Stimulated activated CD8-positive, alpha-beta memory T cell treated with anti-CD3 and anti-CD28 coated beads, Interleukin-4, amount 100 ng/mL, for 24 hours (primary cell): ENCODE results near the gene NRG2.

Source experiments
- DNase-seq: peaks from one replicate; pipeline ENCODE4 v3.0.0-alpha.2; 2020; ENCODE audit warnings: low read depth

The NRG2 gene

DNA sequence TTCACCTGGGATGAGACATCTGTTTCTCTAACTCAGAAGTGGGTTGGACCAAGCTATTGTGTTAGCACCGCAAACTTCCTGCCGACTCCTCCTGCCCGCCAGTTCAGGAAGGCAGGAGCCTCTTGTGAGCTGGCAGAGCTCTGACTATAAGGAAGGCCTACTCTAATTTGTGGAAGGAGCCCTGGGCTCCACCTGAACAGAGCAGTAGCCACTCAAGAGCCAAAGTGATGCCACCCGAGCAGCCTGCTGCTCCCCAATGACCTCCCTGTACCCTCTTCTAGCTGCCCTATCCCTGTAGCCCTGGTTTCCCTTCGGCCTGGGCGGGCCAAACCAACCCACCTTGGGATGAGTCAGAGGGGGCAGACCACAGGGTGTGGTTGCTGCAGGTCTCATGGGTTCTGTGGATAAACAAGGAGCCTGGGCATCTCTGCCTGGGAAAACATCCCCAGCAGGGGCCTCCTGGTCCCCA, 165.9 kb downstream of the NRG2 start:
- DNase-seq: no peak

DNA sequence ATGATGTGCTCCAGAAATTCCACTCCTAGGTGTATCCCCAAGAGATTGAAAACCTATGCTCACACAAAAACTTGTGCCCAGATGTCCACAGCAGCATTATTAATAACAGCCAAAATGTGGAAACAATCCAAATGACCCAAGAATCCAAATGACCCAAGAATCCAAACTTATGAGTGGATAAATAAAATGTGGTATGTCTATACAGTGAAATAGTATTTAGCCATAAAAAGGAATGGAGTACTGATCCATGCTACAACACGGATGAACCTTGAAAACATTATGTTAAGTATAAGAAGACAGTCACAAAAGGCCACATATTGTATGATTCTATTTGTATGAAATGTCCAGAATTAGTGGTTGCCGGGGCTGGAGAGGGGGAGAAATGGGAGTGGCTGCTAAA, 167.1 kb downstream of the NRG2 start:
- DNase-seq: no peak

GRCh38 chr5:139872851-139873794, 170.0 kb downstream of the NRG2 start:
- DNase-seq: no peak

DNA sequence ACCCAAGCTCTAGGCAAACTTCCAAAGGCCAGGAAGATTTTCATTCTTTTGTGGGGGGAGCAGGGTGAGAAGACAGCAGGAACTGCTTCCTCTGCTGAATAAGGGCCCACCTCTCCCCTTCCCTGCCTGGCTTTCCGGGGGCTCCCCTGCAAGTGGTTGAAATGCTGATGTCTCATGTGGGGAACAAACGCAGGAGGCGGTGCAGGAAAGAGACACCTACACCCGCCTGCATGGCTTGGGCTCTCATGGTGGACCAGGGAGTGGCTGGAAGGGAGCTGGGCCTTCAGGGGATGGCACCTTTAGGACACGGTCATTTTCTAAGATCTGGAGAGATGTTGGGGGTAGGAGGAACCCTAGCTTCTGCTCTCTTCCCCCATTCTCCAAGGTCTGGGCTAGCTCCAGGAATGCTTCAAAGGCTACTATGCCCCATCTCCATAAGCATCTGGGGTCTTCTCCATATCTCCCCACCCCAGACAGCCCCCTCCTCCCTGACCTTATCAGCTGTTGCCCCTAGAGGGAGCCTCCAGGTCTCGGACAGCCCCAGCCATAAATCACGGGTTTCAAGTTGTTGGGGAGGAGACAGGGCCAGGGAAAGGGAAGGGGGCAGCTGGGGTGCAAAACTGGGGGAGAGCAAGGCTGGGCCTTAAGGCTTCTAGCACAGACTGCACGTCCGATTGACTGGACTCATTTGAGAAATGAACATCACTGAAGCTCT, 170.9 kb downstream of the NRG2 start:
- DNase-seq: no peak

GRCh38 chr5:139871614-139872013, 171.5 kb downstream of the NRG2 start:
- no peak for DNase-seq

- no peak for DNase-seq
Observed at GRCh38 chr5:139870677-139871076, 172.4 kb downstream of the NRG2 start.

GRCh38 chr5:139869042-139869790, 173.9 kb downstream of the NRG2 start:
- no peak for DNase-seq

- no peak for DNase-seq
Observed at GRCh38 chr5:139867581-139867980, 175.5 kb downstream of the NRG2 start.

DNA sequence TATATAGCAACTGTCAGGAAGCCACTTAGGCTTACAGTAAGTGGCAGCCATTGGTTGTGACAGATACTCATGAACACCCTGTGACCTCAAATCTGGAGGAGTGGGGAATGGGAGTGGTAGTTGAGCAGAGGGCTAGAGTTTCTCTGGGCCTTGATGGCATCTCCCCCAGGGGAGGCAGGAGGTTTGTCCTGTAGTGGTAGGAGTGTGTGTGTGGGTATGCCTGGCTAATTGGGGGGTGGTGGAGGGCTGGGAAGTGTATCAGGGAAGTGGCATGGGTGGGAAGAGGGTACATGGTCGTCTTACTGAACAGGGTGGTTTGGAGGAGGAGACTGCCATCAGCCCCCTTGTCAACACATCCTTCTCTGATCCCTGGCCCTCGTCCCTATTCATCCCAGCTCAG, 176.0 kb downstream of the NRG2 start:
- no peak for DNase-seq

DNA sequence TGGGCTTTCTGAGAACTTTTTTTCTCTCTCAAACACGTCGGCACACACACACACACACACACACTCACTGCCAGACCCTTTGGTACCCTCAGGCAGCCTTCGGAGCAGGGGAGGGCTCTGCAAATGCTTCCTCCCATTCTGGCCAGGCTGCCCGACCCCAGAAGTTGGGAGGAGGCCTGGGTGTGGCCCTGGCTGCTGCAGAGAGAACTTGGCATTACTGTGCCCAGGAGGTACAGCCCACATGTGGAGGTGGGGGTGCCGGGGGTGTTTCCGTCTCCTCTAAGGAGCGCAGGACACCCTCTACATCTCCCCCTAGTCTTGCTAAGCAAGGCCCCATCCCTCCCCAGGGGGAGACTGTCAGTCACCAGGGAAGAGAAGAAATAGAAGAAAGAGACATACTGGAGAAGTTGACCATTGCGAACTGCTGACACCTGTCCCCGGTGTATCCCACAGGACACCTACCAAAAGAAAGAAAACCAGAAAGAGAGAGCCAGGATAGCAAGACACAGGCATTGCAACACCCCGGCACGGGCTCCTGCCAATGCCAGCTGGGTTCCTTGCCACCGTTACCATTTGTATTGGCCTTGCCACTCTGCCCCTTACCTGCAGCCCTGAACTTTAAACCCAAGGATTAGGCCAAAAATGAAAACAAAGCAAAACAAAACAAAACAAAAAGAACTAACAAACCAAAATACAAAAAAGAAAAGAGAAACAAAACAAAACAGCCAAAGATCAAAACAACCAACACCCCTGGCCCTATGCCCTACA, 178.2 kb downstream of the NRG2 start:
- DNase-seq: no peak

- DNase-seq: peak; percentile 35
Observed at GRCh38 chr5:139863855-139864558, 179.1 kb downstream of the NRG2 start.

GRCh38 chr5:139863361-139863760, 179.7 kb downstream of the NRG2 start:
- DNase-seq: no peak

- no peak for DNase-seq
Observed at GRCh38 chr5:139862803-139863202, 180.3 kb downstream of the NRG2 start.

DNA sequence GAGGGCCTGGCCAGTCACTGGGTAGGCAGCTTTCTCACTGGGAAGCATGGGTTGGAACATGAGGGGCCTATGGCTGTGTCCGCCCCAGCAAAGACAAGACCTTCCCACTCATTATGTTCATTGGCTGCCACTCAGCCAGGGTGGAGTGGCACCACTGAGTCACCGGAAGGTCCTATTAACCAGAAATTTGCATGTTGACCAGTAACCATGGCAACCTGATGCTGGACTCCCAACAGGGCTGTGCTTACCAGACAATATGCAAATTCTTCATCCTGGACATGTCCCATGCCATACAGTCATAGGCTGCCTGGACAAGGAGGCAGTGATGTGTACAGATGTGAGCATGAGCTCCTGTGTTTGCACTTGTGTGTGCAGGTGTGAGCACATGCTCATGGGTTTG, 180.8 kb downstream of the NRG2 start:
- no peak for DNase-seq

GRCh38 chr5:139861889-139862207, 181.3 kb downstream of the NRG2 start:
- DNase-seq: no peak

DNA sequence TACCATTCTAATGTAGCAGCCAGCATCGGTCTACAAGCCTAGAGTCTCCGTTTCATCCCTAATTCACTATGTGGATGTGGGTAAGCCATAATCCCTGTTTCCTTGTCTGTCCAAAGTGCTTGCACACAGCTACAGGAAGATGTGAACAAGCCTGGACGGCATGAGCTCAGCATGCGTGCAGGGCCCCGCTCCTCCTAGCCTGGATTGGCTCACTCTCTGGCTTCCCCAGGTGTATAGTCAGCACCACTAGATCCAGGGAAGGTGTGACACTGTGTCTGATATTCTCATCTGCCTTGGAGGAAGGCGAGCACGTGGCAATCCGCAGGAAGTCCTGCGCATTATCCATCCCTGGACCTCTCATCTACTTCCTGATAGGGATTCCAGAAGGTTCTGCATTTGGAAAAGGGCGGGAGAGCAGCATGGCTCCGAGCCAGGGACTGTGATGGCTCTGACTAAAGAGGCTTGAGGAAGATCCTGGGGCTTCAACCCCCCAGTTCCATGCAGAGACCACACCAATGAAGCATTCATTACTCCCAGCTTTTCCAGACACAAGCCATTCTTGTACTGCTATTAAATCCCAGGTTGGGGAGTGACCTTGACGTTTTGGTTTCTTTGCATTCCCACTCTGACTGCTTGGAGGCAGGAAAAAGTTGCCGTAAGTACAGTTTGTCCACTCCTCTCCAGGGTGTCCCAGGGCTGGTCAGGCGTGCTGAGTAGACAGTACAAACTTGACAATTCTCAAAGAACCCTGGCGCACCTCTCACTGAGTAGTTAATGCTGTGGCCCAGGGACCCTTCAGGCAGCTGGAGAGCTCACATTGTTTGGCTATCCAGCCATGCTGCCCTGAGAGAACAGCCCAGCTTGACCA, 181.8 kb downstream of the NRG2 start:
- no peak for DNase-seq

DNA sequence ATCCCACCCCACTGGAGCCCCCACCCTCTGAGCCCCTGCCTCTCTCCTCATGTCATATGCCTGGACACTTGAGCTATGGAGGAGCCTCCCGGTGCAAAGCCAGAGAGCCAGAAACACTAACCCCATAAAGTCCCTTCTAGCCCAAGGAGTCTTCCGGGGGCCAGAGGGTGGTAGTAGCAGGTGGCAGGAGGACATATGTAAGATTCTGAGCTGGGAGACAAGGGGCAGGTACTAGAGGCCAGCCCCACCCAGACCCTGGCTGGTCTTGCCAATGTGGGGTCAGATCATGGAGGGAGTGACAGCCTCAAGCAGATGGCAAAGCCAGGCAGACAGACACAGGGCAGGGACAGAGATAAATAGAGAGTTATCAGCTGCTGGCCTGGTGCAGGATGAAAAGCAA, 184.1 kb downstream of the NRG2 start:
- DNase-seq: no peak

DNA sequence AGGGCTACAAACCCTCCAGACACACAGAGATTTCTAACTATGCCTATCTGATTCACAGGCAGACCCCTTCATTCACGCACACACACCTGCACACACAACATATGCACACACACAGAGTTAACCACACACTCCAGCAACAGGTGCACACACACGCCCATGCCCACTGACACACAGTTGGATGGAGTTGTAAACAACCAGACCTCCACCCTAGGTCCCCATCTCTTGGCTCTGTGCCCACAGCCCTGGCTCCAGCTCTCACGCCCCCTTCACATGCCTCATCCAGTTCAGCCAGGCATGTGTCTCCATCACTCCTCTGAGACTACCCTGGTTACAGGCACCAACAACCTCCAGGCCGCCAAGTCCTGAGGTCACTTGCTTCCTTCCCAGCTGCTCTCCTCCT, 186.4 kb downstream of the NRG2 start:
- no peak for DNase-seq

- no peak for DNase-seq
Observed at GRCh38 chr5:139855946-139856540, 187.1 kb downstream of the NRG2 start.

DNA sequence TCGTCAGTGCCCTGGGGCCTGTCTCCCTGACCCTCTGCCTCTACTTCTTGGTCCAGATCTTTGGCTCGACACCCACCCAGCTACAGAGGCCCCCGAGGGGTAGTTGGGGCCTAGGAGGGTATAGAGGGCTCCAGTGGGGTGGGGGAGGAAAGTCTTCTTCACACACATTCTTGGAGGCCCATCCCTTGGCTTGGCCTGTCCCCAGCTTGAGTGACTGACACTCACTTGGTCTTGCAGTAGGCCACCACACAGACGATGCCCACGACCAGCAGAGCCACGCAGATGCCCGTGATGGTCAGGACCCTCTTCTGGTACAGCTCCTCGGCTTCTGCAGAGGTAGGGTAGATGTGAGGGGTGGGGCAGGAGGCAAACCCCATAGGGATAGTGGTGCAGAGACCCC, 187.6 kb downstream of the NRG2 start:
- no peak for DNase-seq
